ENCODE data around the gene AK8. TPM values are rescaled to one million over a fixed set of nuclear protein-coding genes. Genes with fewer than 3 reads are reported as not detected.

AK8 gene
- total RNA-seq, 2 experiments from 2014 or later: 0.10 to 0.36 TPM

- Mint-ChIP-seq H3K36me3 (no peaks in the 10 kb centered on the region), H3K9me3 (no peaks in the 10 kb centered on the region), H3K4me3 (no peak overlapping the region), H3K27ac (no peak overlapping the region), H3K4me1 (no peaks in the 10 kb centered on the region), H3K27me3 (no peaks in the 10 kb centered on the region)
- no peak for DNase-seq
Observed at GRCh38 chr9:132753593-132753880, 124.5 kb downstream of the AK8 start.

GRCh38 chr9:132752877-132753592 lies 125.0 kb downstream of the AK8 start:
- H3K9me3 Mint-ChIP-seq: no peaks in the 10 kb centered on the region
- H3K27ac Mint-ChIP-seq: no peak overlapping the region
- no peaks in the 10 kb centered on the region for H3K36me3 Mint-ChIP-seq
- no peak overlapping the region for H3K4me3 Mint-ChIP-seq
- H3K4me1 Mint-ChIP-seq: no peaks in the 10 kb centered on the region
- H3K27me3 Mint-ChIP-seq: no peaks in the 10 kb centered on the region
- DNase-seq: no peak

GRCh38 chr9:132750668-132751067 lies 127.4 kb downstream of the AK8 start:
- H3K4me1 Mint-ChIP-seq: no peaks in the 10 kb centered on the region
- H3K9me3 Mint-ChIP-seq: no peaks in the 10 kb centered on the region
- H3K27ac Mint-ChIP-seq: no peak overlapping the region
- H3K4me3 Mint-ChIP-seq: no peak overlapping the region
- no peak for DNase-seq
- H3K36me3 Mint-ChIP-seq: no peaks in the 10 kb centered on the region
- peaks cover 11% of the 10 kb centered on the region for H3K27me3 Mint-ChIP-seq

GRCh38 chr9:132749306-132749705 lies 128.8 kb downstream of the AK8 start:
- Mint-ChIP-seq H3K9me3 (no peaks in the 10 kb centered on the region), H3K27me3 (peaks cover 24% of the 10 kb centered on the region), H3K4me3 (no peak overlapping the region), H3K4me1 (peaks cover 2% of the 10 kb centered on the region), H3K36me3 (no peaks in the 10 kb centered on the region), H3K27ac (no peak overlapping the region)
- DNase-seq: no peak

- H3K9me3 Mint-ChIP-seq: no peaks in the 10 kb centered on the region
Observed at GRCh38 chr9:132748450-132748849, 129.6 kb downstream of the AK8 start.

GRCh38 chr9:132745756-132746709 lies 132.1 kb downstream of the AK8 start:
- no peak for DNase-seq
- no peaks in the 10 kb centered on the region for H3K9me3 Mint-ChIP-seq
- H3K4me1 Mint-ChIP-seq: peaks cover 2% of the 10 kb centered on the region
- no peak overlapping the region for H3K4me3 Mint-ChIP-seq
- H3K27ac Mint-ChIP-seq: no peak overlapping the region
- peaks cover 52% of the 10 kb centered on the region for H3K27me3 Mint-ChIP-seq
- no peaks in the 10 kb centered on the region for H3K36me3 Mint-ChIP-seq

More at GRCh38 chr9:132748450-132748849, 129.6 kb downstream of the AK8 start:
- Mint-ChIP-seq H3K27ac (no peak overlapping the region), H3K4me3 (no peak overlapping the region), H3K36me3 (no peaks in the 10 kb centered on the region), H3K4me1 (peaks cover 2% of the 10 kb centered on the region), H3K27me3 (peaks cover 33% of the 10 kb centered on the region)
- DNase-seq: no peak

GRCh38 chr9:132744881-132745755 lies 133.0 kb downstream of the AK8 start:
- Mint-ChIP-seq H3K9me3 (no peaks in the 10 kb centered on the region), H3K36me3 (no peaks in the 10 kb centered on the region), H3K27me3 (peaks cover 52% of the 10 kb centered on the region), H3K4me3 (no peak overlapping the region), H3K4me1 (peaks cover 2% of the 10 kb centered on the region), H3K27ac (no peak overlapping the region)
- DNase-seq: no peak

- Mint-ChIP-seq H3K27ac (no peak overlapping the region), H3K4me1 (peaks cover 2% of the 10 kb centered on the region), H3K36me3 (no peaks in the 10 kb centered on the region), H3K9me3 (no peaks in the 10 kb centered on the region), H3K27me3 (peaks cover 52% of the 10 kb centered on the region), H3K4me3 (no peak overlapping the region)
- DNase-seq: no peak
Observed at GRCh38 chr9:132743931-132744479, 134.1 kb downstream of the AK8 start.

- Mint-ChIP-seq H3K9me3 (no peaks in the 10 kb centered on the region), H3K27ac (no peak overlapping the region)
- no peak for DNase-seq
Observed at GRCh38 chr9:132742821-132743311, 135.2 kb downstream of the AK8 start.

GRCh38 chr9:132740526-132741309 lies 137.4 kb downstream of the AK8 start:
- DNase-seq: no peak
- Mint-ChIP-seq H3K9me3 (no peaks in the 10 kb centered on the region), H3K4me1 (peaks cover 2% of the 10 kb centered on the region), H3K36me3 (no peaks in the 10 kb centered on the region), H3K4me3 (no peak overlapping the region), H3K27ac (no peak overlapping the region), H3K27me3 (peaks cover 42% of the 10 kb centered on the region)

More at GRCh38 chr9:132742821-132743311, 135.2 kb downstream of the AK8 start:
- peaks cover 52% of the 10 kb centered on the region for H3K27me3 Mint-ChIP-seq
- peaks cover 2% of the 10 kb centered on the region for H3K4me1 Mint-ChIP-seq
- H3K36me3 Mint-ChIP-seq: no peaks in the 10 kb centered on the region
- no peak overlapping the region for H3K4me3 Mint-ChIP-seq

GRCh38 chr9:132739710-132740310 lies 138.3 kb downstream of the AK8 start:
- no peaks in the 10 kb centered on the region for H3K9me3 Mint-ChIP-seq
- H3K4me1 Mint-ChIP-seq: no peaks in the 10 kb centered on the region
- H3K27me3 Mint-ChIP-seq: peaks cover 37% of the 10 kb centered on the region
- no peak overlapping the region for H3K4me3 Mint-ChIP-seq
- DNase-seq: no peak
- no peak overlapping the region for H3K27ac Mint-ChIP-seq
- no peaks in the 10 kb centered on the region for H3K36me3 Mint-ChIP-seq

GRCh38 chr9:132733260-132733815 lies 144.7 kb downstream of the AK8 start:
- Mint-ChIP-seq H3K4me3 (no peak overlapping the region), H3K9me3 (no peaks in the 10 kb centered on the region), H3K4me1 (no peaks in the 10 kb centered on the region), H3K36me3 (no peaks in the 10 kb centered on the region), H3K27ac (no peak overlapping the region), H3K27me3 (peaks cover 12% of the 10 kb centered on the region)
- DNase-seq: no peak
